ENCODE results near the gene PTS. TPM values are rescaled to one million over a fixed set of nuclear protein-coding genes. Genes with fewer than 3 reads are reported as not detected.

Gene PTS
- total and polyA plus RNA-seq, 8 donors = 28.2 to 46.0 (median 38.4) TPM

- ATAC-seq = peak; percentile 19
- Histone ChIP-seq H3K9me3 (no peaks in the 10 kb centered on the region), H3K4me3 (no peak overlapping the region), H3K27me3 (no peaks in the 10 kb centered on the region), H3K4me1 (no peaks in the 10 kb centered on the region), H3K27ac (no peak overlapping the region), H3K36me3 (no peaks in the 10 kb centered on the region)
- DNase-seq = peak in 1 of 4 donors; percentile 2
- intact Hi-C loops (cut with DNase I) = no loop called here
- TF ChIP-seq CTCF (IDR thresholded peaks at IDR 0.05) = no peak
Observed at GRCh38 chr11:112255067-112255720, 29.0 kb downstream of the PTS start.

- Histone ChIP-seq H3K27ac (no peak within 1 kb of the TSS), H3K9me3 (no peaks in the 10 kb centered on the region), H3K27me3 (no peaks in the 10 kb centered on the region), H3K4me1 (no peaks in the 10 kb centered on the region), H3K4me3 (no peak within 1 kb of the TSS), H3K36me3 (no peaks in the 10 kb centered on the region)
- no peak for ATAC-seq
- intact Hi-C loops (cut with DNase I) = no loop called here
- DNase-seq = no peak
- TF ChIP-seq CTCF (IDR thresholded peaks at IDR 0.05) = no peak
Observed at GRCh38 chr11:112260490-112260889, 34.3 kb downstream of the PTS start, which contains the start of gene PLET1. PLET1 (minus strand) TSS chr11:112260860; CDS start chr11:112260589, 271 bp downstream.

- no peak overlapping the region for H3K4me3 ChIP-seq
- intact Hi-C loops (cut with DNase I) = no loop called here
- no peaks in the 10 kb centered on the region for H3K27me3 ChIP-seq
- H3K9me3 ChIP-seq = no peaks in the 10 kb centered on the region
- no peak overlapping the region for H3K27ac ChIP-seq
- TF ChIP-seq CTCF (IDR thresholded peaks at IDR 0.05) = no peak
- no peak for DNase-seq
- H3K4me1 ChIP-seq = no peaks in the 10 kb centered on the region
- no peak for ATAC-seq
- H3K36me3 ChIP-seq = no peaks in the 10 kb centered on the region
Observed at GRCh38 chr11:112265659-112266409, 39.6 kb downstream of the PTS start.

- Histone ChIP-seq H3K27me3 (no peaks in the 10 kb centered on the region), H3K27ac (no peak overlapping the region), H3K36me3 (no peaks in the 10 kb centered on the region), H3K4me3 (no peak overlapping the region), H3K4me1 (no peaks in the 10 kb centered on the region), H3K9me3 (no peaks in the 10 kb centered on the region)
- DNase-seq = no peak
- ATAC-seq = no peak
- intact Hi-C loops (cut with DNase I) = no loop called here
- TF ChIP-seq CTCF (IDR thresholded peaks at IDR 0.05) = no peak
Observed at GRCh38 chr11:112266410-112266778, 40.2 kb downstream of the PTS start.

GRCh38 chr11:112267188-112267591, 41.0 kb downstream of the PTS start:
- Histone ChIP-seq H3K36me3 (no peaks in the 10 kb centered on the region), H3K4me3 (no peak overlapping the region), H3K27ac (no peak overlapping the region), H3K27me3 (no peaks in the 10 kb centered on the region), H3K9me3 (no peaks in the 10 kb centered on the region), H3K4me1 (no peaks in the 10 kb centered on the region)
- ATAC-seq (no peak), DNase-seq (no peak)
- intact Hi-C loops (cut with DNase I) = no loop called here
- no peak for TF ChIP-seq CTCF (IDR thresholded peaks at IDR 0.05)

Data from left lung (tissue), 10 donors.